Activated CD4-positive, alpha-beta T cell treated with anti-CD3 and anti-CD28 coated beads, Interleukin-2, amount 10 ng/mL, durations not matched to agents 7 days and 5 days (primary cell): ENCODE data around the gene SPACA4. TPM values are rescaled to one million over a fixed set of nuclear protein-coding genes. Genes with fewer than 3 reads are reported as not detected.

ENCODE experiments used
- CTCF ChIA-PET: fragments of 350-600 bp; sonication (Branson Sonifier 250); formaldehyde crosslinking; loops from one replicate; lab custom pipeline; 2021; ENCODE audit warnings: antibody characterized with exemption; lab: Charles Lee
- POLR2A ChIA-PET: fragments of 350-600 bp; sonication (Branson Sonifier 250); formaldehyde crosslinking; loops from one replicate; lab custom pipeline; 2021; ENCODE audit warnings: antibody characterized with exemption; lab: Charles Lee
- DNase-seq: peaks from one replicate; pipeline ENCODE4 v3.0.0-alpha.2; 2020
- H3K27ac Mint-ChIP-seq: one replicate; pipeline ENCODE4 v1.8.0; 2021; ENCODE audit warnings: mild to moderate bottlenecking, moderate library complexity, mixed read lengths
- H3K27me3 Mint-ChIP-seq: one replicate; pipeline ENCODE4 v1.8.0; 2021; ENCODE audit warnings: mixed read lengths
- H3K36me3 Mint-ChIP-seq: one replicate; pipeline ENCODE4 v1.8.0; 2021; ENCODE audit warnings: low read depth, mixed read lengths
- H3K4me1 Mint-ChIP-seq: one replicate; pipeline ENCODE4 v1.8.0; 2021; ENCODE audit warnings: mixed read lengths
- H3K4me3 Mint-ChIP-seq: one replicate; pipeline ENCODE4 v1.8.0; 2021; ENCODE audit warnings: mild to moderate bottlenecking, moderate library complexity, mixed read lengths
- H3K9me3 Mint-ChIP-seq: one replicate; pipeline ENCODE4 v1.8.0; 2021; ENCODE audit warnings: mixed read lengths
- total RNA-seq, 2 experiments: library from RNA; stranded (reverse); gene quantifications; one replicate each; pipeline ENCODE4 v1.2.3, GENCODE V29; 2021

Gene SPACA4
- total RNA-seq, 2 experiments from 2014 or later, result not detected

DNA sequence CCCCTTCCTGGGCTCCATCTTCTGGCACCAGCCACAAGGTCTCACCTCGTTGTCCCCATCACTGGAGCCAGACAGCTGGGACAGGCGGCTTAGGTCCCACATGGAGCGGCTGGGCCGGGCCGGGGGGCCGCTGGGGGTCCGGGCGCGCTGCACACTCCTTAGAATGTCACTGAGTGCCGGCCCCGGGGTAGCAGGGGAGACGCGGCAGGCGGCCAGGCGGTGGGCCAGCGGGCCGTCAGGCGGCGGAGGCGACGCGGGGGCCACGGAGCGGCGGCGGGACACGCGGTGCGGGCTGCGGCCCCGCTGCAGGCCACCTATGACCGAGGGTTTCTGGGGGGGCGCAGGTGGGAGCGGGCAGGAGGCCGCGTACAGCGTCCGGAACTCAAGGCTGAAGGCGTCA lies 3.1 kb upstream of the SPACA4 start:
- POLR2A ChIA-PET, result no interaction called here
- Mint-ChIP-seq H3K4me1 (no peaks in the 10 kb centered on the region), H3K4me3 (no peak overlapping the region), H3K27me3 (no peaks in the 10 kb centered on the region), H3K27ac (no peak overlapping the region), H3K9me3 (no peaks in the 10 kb centered on the region), H3K36me3 (no peaks in the 10 kb centered on the region)
- no peak for DNase-seq
- CTCF ChIA-PET, result no interaction called here

DNA sequence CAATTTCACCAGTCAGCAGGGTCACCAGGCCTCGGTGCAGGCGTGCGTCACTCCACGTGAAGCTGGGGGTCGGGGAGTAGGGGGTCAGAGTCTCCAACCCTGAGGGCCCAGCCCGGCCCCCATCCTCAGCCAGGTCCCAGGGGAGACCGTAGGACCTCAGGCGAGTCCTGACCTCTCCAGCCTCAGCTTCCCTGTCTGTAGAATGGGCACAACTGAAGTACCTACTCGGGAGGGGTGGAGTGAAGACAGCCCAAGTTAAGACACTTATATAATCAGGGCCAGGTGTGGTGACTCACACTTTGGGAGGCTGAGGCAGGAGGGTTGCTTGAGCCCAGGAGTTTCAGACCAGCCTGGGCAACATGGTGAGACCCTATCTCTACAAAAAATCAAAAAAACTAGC lies 2.7 kb upstream of the SPACA4 start:
- Mint-ChIP-seq H3K4me3 (no peak overlapping the region), H3K4me1 (peaks cover 3% of the 10 kb centered on the region), H3K9me3 (no peaks in the 10 kb centered on the region), H3K27me3 (no peaks in the 10 kb centered on the region), H3K36me3 (no peaks in the 10 kb centered on the region), H3K27ac (no peak overlapping the region)
- CTCF ChIA-PET, result interaction anchor here (1.1 kb wide), 1 partner anchor 19 kb away, joined by 3 read pairs; no protein-coding TSS in a partner anchor
- DNase-seq, result no peak
- POLR2A ChIA-PET, result no interaction called here

DNA sequence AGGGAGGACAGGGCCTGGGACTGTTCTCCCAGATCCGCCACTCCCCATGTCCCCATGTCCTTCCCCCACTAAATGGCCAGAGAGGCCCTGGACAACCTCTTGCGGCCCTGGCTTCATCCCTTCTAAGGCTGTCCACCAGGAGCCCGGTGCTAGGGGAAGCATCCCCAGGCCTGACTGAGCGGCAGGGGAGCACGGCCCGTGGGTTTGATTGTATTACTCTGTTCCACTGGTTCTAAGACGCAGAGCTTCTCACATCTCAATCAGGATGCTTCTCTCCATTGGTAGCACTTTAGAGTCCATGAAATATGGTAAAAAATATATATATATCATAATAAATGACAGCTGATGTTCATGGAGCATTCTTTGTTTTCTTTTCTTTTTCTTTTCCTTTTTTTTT lies 815 bp downstream of the SPACA4 start:
- Mint-ChIP-seq H3K9me3 (no peaks in the 10 kb centered on the region), H3K4me1 (peaks cover 4% of the 10 kb centered on the region), H3K36me3 (no peaks in the 10 kb centered on the region), H3K4me3 (no peak overlapping the region), H3K27me3 (no peaks in the 10 kb centered on the region), H3K27ac (no peak overlapping the region)
- DNase-seq, result no peak
- POLR2A ChIA-PET, result no interaction called here
- CTCF ChIA-PET, result interaction anchor here (0.6 to 3.2 kb wide), 3 partner anchors 21 to 837 kb away, joined by 3 to 11 read pairs (median 4); no protein-coding TSS in a partner anchor

DNA sequence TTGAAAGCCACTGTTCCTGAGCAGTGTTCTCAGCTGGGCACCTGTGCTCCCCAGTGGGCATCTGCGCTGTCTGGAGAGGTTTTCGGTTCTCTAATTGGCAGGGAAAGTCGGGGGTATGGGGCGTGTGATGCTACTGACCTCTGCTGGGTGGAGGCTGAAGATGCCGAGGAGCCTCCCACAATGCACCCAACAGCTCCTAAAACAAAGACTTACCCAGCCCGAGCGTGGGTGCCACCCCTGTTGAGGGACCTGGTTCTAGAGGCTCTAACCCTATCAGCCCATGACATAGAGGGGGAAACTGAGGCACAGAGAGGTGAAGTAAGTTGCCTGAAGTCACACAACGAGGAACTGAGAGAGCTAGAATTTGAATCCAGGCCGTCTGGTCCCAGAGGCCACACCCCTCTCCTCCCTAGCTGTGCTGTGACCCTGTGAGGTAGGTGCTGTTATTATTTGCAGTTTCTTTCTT lies 2.3 kb downstream of the SPACA4 start:
- peak; percentile 61 for DNase-seq
- peaks cover 4% of the 10 kb centered on the region for H3K4me1 Mint-ChIP-seq
- H3K36me3 Mint-ChIP-seq, result no peaks in the 10 kb centered on the region
- H3K27ac Mint-ChIP-seq, result peak overlapping the region; percentile 79
- no peak overlapping the region for H3K4me3 Mint-ChIP-seq
- H3K9me3 Mint-ChIP-seq, result no peaks in the 10 kb centered on the region
- POLR2A ChIA-PET, result interaction anchor here (1.0 kb wide), 1 partner anchor 10 kb away, joined by 3 read pairs; the partner anchor contains the start of genes RPL18 and SPHK2
- no peaks in the 10 kb centered on the region for H3K27me3 Mint-ChIP-seq
- CTCF ChIA-PET, result interaction anchor here (0.6 to 3.2 kb wide), 20 partner anchors 8 to 1215 kb away, joined by 3 to 14 read pairs (median 4); partner anchors contain the start of genes RPL18, SPHK2 and ZNF114

DNA sequence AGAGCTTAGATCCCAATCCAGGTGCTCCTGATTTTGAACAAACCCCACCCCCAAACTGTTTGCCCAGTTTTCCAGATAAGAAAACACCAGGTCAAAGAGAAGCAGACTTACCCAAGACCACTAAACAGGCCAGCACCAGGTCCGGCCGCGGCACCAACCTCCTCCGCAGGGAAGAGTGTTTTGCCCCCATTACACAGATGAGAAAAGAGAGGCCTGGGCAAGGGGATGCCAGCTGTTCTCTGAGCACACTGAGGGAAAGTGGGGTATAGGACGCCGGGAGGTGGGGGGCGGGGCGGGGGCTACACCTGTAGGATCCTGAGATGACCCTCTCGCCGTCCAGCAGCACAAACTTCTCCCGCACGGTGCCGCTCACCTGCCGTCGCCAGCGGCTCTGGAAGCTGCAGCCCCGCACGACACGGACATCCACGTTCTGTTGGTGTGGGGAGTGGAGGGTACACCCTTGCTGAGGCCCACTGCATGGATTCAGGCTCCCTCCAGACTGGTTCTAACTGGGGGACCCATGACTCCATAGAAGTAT lies 3.1 kb downstream of the SPACA4 start:
- Mint-ChIP-seq H3K4me1 (peaks cover 4% of the 10 kb centered on the region), H3K36me3 (peaks cover 3% of the 10 kb centered on the region), H3K27ac (no peak overlapping the region), H3K9me3 (no peaks in the 10 kb centered on the region), H3K4me3 (no peak overlapping the region), H3K27me3 (no peaks in the 10 kb centered on the region)
- ChIA-PET POLR2A (no interaction called here), CTCF (interaction anchor here (0.6 to 3.2 kb wide), 16 partner anchors 8 to 1021 kb away, joined by 3 to 14 read pairs (median 4); partner anchors contain the start of genes RPL18, SPHK2 and ZNF114)
- DNase-seq, result no peak

DNA sequence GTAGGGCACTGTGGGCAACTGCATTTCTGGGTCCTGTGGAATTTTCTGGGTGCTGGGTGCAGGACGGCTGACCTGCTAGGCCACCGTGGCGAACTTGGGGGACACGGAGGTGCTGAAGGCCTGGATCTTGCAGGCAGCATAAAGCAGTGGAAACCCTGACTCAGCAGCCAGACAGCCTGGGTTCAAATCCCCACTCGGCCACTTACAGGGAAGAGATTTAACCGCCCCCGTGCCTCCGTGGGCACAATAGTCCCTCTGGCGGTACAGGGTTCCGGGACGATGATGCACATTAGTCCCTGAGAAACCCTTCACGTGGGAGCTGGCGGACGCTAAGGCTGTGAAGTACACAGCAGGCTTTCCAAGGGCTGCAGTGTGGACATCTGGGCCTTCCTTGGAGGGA lies 5.3 kb downstream of the SPACA4 start:
- peaks cover 16% of the 10 kb centered on the region for H3K4me1 Mint-ChIP-seq
- CTCF ChIA-PET, result no interaction called here
- H3K27me3 Mint-ChIP-seq, result no peaks in the 10 kb centered on the region
- H3K4me3 Mint-ChIP-seq, result no peak overlapping the region
- POLR2A ChIA-PET, result no interaction called here
- no peak for DNase-seq
- H3K36me3 Mint-ChIP-seq, result peaks cover 18% of the 10 kb centered on the region
- H3K9me3 Mint-ChIP-seq, result no peaks in the 10 kb centered on the region
- no peak overlapping the region for H3K27ac Mint-ChIP-seq

DNA sequence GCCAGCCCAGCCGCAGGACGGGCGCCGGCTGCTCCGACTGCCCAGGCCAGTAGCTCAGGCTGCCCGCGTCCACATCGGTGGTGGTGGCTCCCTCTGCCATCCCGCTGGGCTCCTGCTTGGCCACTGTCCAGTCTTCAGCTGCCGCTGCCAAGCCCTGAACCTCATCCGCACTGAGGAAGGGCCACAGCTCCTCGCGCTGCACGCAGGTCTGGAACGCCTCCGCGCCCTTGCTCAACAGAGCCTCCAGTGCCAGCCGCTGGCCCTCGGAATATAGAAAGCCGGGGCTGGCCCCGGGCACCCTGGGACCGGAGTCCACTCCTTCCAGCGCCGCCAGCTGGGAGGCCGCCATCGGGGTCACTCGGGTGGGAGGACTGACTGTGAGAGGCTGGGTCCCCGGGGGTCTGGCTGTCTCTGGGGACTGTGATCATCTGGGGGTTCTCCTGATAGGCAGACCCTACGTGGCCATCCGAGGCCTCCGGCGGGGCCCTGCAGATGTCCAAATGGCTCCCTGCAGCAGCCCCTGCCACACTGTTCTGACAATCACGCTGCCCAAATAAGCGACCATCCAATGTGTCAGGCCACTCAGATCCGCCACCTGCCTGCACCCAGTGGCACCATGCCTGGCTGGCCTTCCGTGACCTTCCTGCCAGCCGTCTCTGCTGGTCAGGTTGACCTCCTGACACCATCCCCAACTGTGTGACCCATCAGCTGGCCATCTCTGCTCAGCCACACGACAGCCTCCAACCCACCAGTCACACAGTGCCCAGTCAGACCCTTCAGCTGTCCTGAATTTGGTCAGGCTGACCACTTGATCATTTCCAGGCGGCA lies 6.7 kb downstream of the SPACA4 start:
- no peak overlapping the region for H3K4me3 Mint-ChIP-seq
- no peaks in the 10 kb centered on the region for H3K9me3 Mint-ChIP-seq
- no peaks in the 10 kb centered on the region for H3K27me3 Mint-ChIP-seq
- POLR2A ChIA-PET, result no interaction called here
- H3K36me3 Mint-ChIP-seq, result peaks cover 31% of the 10 kb centered on the region
- no peak for DNase-seq
- CTCF ChIA-PET, result no interaction called here
- H3K27ac Mint-ChIP-seq, result no peak overlapping the region
- peaks cover 23% of the 10 kb centered on the region for H3K4me1 Mint-ChIP-seq

DNA sequence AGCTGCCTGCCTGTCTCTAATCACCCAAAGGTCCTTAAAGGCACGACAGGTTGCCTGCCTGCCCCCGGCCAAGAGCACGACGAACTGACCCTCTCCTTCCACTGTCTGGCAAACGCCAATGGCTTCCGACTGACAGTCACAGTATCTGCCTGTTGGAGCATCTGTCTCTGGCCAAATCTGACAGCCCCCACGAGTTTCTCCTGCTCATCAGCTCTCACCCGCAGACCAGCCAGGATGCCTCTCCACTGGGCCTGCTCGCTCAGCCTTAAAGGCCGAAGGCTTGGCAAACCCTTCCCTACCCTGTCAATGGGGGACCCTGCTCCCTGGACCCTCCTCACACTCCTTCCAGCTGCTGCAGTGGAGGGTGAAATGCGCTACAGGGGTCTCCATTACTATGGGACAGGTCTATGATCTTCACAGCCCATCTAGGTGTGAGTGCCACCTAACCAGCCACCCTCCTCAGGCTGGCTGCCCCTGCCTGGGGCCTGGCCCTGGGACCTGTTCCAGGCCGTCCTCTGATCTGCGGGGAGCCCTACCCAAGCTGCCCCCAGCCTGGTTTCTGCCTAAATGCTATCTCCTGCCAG lies 7.4 kb downstream of the SPACA4 start:
- Mint-ChIP-seq H3K27ac (no peak overlapping the region), H3K36me3 (peaks cover 38% of the 10 kb centered on the region), H3K4me3 (no peak overlapping the region), H3K4me1 (peaks cover 22% of the 10 kb centered on the region), H3K27me3 (no peaks in the 10 kb centered on the region), H3K9me3 (no peaks in the 10 kb centered on the region)
- CTCF ChIA-PET, result no interaction called here
- no peak for DNase-seq
- POLR2A ChIA-PET, result no interaction called here

DNA sequence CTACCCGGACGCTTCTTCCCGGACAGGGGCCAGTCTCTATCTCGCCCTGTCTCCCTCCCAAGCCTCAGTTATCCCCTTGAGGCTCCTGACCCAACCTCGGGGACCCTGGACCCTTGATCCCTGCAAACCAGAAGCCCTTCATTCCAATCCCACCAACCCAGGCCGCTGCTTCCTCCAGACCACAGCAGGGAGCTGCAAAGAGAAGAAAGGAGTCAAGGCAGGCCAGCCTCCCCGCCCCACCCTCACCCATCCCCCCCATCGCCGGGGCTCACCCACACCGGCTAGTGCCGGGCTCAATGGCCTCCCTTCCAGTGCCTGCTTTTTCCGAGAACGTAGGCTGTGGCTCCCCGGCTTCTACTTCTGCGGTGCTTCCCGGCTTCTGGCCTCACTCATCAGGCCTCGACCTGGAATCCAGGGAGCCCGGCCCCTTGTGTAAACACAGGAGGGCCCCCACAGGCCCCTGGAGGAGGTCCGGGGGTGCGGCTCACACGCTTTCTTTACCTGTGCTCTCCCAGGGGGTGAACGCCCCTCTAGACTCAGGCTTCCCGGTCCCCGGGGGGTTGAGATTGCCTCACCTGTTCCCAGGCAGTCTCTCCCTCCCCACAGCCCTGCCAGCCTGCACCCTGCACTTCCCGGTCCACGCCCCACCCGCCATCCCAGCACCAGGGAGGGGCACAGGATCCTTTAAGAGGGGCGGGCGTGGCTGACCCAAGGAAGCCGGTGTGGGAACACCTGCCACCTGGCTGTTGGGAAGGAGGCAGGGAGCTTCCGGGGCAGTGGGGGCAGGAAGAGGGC lies 8.1 kb downstream of the SPACA4 start, which contains the start of gene FAM83E:
FAM83E (minus strand) TSS at position 641 of the 795 bp plus-strand sequence. CDS start 1,704 bp downstream, outside the sequence.
- ChIA-PET CTCF (interaction anchor here (1.6 kb wide), 1 partner anchor 31 kb away, joined by 4 read pairs; no protein-coding TSS in a partner anchor), POLR2A (no interaction called here)
- Mint-ChIP-seq H3K27me3 (no peaks in the 10 kb centered on the region), H3K36me3 (peaks cover 40% of the 10 kb centered on the region), H3K4me3 (no peak within 1 kb of the TSS), H3K27ac (peak within 1 kb of the TSS; percentile 46), H3K4me1 (peaks cover 23% of the 10 kb centered on the region), H3K9me3 (no peaks in the 10 kb centered on the region)
- no peak for DNase-seq

DNA sequence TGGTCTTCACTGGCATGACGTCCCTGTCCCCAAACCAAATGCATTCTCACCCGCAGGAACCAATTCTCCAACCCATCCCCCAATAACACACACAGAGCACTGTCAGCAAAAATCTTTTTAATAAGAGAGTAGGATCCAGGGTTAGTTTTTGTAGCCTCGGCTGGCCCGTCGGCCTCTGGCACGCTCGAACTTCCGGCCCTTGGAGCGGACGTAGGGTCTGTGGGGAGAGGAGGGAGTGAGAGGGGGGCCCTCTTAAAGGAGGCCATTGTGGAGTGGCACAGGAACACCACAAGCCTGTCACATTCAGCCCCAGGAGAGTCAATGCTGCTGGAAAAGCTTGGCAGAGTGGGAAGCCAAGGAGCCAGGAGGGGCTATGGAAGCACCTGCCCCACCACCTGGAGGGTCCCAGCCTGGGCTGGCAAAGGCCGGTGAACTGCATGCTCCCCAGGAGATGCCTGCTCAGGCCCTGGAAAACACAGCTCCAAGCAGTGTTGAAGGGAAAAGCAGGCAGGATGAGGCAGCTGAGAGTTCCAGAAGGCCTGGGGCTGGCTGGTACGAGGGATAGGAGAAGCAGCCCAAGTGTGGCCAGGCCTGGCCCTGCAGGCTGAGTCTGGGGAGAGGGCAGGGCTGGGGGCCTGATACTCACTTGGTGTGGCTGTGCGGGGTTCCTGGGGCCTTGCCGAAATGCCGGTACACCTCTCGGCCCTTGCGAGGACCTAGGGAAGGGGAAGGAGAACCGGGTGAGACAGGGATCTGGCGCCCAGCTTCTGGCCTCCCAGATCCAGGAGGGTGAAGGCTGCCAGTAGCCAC lies 8.9 kb downstream of the SPACA4 start:
- DNase-seq, result no peak
- Mint-ChIP-seq H3K4me3 (no peak overlapping the region), H3K27ac (peak overlapping the region; percentile 46), H3K27me3 (no peaks in the 10 kb centered on the region), H3K36me3 (peaks cover 42% of the 10 kb centered on the region), H3K9me3 (no peaks in the 10 kb centered on the region), H3K4me1 (peaks cover 31% of the 10 kb centered on the region)
- ChIA-PET CTCF (interaction anchor here (1.6 to 2.5 kb wide), 2 partner anchors 27 to 31 kb away, joined by 4 to 8 read pairs; no protein-coding TSS in a partner anchor), POLR2A (no interaction called here)

DNA sequence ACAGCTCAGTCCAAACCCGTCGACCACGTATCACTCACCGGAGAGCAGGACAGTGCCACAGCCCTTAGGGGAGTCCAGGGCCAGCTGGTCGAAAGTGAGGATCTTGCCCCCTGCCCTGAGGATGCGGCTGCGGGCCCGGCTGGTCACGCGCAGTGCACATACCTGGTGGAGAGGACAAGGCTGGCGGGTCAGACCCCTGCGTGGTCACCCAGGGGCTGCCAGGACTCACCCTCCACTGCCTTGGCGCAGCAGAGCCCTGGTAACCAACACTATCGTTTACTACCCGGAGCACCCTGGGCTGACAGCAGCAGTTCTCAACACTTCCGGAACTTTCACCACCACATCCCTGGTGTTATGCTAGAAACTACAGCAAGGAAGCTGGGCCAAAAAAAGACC lies 9.5 kb downstream of the SPACA4 start:
- Mint-ChIP-seq H3K4me1 (peaks cover 31% of the 10 kb centered on the region), H3K4me3 (peak overlapping the region; percentile 98), H3K27me3 (no peaks in the 10 kb centered on the region), H3K9me3 (no peaks in the 10 kb centered on the region), H3K27ac (peak overlapping the region; percentile 34), H3K36me3 (peaks cover 42% of the 10 kb centered on the region)
- ChIA-PET CTCF (interaction anchor here (1.6 to 2.5 kb wide), 2 partner anchors 27 to 32 kb away, joined by 4 to 8 read pairs; no protein-coding TSS in a partner anchor), POLR2A (no interaction called here)
- no peak for DNase-seq
